Measurements from ENCODE around the gene ZNF629.

The ZNF629 gene

DNA sequence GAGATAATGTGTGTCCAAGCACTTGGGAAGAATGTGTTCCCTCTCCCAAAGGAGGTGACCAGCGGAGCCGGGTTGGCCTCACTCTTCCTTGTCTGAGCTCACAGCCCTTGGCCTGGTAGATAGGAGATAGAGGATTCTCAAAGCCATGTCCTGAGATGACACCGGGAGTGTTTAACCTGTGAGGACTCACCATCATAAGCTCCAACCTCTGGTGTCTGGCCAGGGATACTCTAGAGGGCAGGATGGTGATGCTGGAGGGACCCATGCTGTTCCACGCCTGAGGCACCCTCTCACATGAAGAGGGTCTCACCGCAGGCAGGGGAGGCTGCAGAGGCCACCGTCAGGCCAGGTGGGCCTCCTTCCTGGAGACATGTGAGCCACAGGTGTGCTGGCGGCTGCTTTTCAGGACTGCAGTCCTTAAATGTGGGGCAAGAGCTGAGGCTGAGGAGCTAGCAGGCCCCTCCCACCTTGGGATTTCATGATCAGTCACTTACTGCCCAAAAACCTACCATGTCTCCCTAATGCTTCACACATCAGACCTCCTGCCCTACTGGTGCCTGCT, 6.6 kb upstream of the ZNF629 start:
- no peak for DNase-seq
- in situ Hi-C loops (cut with HindIII; ENCODE audit: low pct_ligation_motif_present, low pct_unique_long_range_greater_than_20kb, low sequenced_read_pairs), result loop anchor here (25.0 kb wide), 1 partner anchor 94 kb away; the partner anchor contains the start of genes BCL7C and CTF1

DNA sequence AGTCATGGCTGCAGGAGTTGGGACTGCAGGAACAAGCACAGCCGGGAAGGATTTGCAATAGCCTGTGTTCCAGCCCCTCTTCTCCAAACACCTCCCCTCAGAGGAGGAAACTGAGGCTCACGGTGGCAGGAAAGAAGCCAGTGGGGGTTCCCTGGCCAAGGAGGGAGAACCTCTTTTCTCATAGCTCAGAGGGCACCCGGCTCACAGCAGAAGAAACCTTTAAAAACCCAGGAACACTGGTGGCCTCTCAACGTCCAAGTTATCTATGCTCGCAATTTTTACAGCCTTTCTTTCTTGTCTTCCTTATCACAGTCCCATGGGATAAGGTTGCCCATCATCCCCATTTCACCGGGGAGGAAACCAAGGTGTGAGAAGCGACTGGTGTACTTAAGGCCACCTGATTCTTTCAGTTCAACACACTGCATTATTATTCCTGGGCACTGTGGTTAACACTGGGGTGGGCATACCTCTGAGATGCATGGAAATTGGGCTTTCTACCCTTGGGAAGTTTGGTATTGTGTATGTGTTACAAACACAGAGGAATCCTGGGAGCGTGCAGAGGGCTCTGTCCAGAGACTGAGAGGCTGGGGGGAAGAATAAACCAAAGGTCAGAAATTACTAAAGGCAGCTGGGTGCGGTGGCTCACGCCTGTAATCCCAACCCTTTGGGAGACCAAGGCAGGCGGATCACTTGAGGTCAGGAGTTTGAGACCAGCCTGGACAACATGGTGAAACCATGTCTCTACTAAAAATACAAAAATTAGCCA, 791 bp upstream of the ZNF629 start:
- DNase-seq, result no peak
- in situ Hi-C loops (cut with HindIII; ENCODE audit: low pct_ligation_motif_present, low pct_unique_long_range_greater_than_20kb, low sequenced_read_pairs), result loop anchor here (25.0 kb wide), 1 partner anchor 100 kb away; the partner anchor contains the start of genes BCL7C and CTF1

DNA sequence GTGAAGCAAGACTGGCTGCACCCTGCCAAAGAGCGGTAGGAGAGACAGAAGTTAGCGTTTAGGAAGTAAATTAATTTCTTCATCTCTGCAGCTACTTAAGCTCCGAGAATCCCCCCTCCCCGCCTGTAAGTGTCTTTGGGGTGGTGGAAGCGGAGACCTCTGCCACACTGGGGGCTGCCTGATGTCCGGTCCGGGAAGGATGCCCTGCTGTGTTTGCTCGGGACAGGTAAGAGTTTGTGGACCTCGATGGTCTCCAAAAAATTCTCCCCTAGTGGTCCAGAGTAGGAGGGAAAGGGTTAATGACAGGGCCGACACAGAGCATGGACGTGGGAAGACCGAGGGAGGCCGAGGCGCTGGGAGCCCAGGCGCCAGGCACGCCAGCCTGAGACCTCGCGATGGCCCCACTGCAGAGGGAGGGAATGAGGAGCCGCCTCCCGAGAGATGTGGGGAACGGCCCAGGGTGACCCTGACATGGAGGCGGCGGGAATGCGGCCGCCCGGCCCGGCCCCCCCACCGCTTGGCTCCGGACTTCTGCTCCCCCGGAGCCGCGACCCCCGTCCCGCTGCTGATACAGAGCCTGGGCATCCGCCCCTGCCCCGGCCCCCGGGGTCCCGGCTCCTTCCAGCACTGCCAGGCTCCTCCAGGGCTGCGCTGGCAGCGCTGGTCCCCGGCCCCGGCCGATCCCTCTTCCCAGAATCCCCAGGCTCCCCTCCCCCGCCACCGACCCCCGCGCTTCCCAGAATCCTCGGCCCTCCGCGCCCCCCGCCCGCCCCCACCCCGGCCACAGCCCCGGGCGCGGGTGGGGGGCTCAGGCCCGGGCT, 680 bp downstream of the ZNF629 start:
- in situ Hi-C loops (cut with HindIII; ENCODE audit: low pct_ligation_motif_present, low pct_unique_long_range_greater_than_20kb, low sequenced_read_pairs), result loop anchor here (25.0 kb wide), 1 partner anchor 101 kb away; the partner anchor contains the start of genes BCL7C and CTF1
- DNase-seq, result peak; percentile 73

DNA sequence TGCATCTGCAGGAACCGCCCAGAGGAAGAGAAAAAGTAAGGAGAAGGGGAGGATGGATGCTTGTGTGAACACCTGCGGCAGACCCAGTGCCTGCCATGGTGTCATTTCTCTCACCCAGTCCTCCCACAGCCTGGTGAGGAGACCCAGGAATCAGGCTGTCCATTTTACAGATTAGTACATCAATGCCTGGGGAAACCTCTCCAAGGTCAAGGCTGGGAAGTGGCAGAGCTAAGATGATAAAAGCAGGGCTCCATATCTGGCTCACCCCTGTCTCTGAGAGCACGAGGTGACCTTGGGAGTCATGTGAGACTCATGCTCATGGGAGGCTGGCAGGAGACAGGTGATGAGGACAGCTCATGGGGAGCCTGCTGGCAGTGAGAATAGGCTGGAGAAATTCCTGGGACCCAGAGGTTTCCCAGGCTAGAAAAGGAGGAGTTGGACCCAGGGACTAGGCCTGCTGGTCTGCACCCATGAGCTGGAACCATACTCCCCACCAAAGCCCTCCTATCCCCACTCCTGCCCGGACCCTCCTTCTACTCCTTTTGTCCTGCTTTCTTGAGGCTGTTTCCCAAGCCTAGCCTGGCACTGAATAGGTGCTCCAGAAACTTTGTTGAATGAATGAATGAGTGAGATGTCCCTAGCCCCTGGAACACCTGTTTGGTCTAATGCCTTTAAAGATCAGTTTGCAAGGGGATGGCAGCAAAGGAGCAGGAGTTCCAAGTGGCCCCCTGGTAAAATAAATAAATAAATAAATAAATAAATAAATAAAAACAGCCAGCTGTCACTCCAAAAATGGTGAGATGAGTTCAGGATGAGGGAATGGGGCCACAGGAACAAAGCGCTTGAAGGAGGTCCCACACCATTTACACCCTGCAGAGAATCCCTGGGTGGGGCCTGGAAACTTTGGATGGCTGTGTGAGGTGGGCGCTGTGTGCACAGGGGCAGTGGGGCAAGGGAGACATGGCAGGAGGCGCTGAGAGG, 1.6 kb downstream of the ZNF629 start:
- no peak for DNase-seq
- in situ Hi-C loops (cut with HindIII; ENCODE audit: low pct_ligation_motif_present, low pct_unique_long_range_greater_than_20kb, low sequenced_read_pairs), result loop anchor here (25.0 kb wide), 1 partner anchor 102 kb away; the partner anchor contains the start of genes BCL7C and CTF1

DNA sequence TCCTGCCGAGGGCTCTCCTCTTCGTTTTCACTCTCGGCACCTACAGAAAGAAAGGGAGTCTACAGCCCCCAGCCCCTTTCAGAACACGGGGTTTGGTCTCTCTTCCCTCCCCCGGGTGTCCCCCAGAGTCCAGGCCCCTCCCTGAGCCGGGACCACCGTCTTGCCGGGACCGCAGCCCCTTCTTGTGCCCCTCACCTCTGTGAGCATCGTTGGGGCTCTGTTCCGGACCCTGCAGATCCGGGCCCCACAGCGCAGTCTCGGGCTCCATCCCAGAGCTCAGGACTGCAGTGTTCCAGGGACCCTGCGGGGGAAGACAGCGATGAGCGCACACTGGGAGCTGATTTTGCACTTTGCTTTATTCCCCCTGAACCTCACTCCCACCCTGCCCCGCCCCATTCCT, 2.8 kb downstream of the ZNF629 start:
- in situ Hi-C loops (cut with HindIII; ENCODE audit: low pct_ligation_motif_present, low pct_unique_long_range_greater_than_20kb, low sequenced_read_pairs), result loop anchor here (25.0 kb wide), 1 partner anchor 103 kb away; the partner anchor contains the start of genes BCL7C and CTF1
- DNase-seq, result no peak

DNA sequence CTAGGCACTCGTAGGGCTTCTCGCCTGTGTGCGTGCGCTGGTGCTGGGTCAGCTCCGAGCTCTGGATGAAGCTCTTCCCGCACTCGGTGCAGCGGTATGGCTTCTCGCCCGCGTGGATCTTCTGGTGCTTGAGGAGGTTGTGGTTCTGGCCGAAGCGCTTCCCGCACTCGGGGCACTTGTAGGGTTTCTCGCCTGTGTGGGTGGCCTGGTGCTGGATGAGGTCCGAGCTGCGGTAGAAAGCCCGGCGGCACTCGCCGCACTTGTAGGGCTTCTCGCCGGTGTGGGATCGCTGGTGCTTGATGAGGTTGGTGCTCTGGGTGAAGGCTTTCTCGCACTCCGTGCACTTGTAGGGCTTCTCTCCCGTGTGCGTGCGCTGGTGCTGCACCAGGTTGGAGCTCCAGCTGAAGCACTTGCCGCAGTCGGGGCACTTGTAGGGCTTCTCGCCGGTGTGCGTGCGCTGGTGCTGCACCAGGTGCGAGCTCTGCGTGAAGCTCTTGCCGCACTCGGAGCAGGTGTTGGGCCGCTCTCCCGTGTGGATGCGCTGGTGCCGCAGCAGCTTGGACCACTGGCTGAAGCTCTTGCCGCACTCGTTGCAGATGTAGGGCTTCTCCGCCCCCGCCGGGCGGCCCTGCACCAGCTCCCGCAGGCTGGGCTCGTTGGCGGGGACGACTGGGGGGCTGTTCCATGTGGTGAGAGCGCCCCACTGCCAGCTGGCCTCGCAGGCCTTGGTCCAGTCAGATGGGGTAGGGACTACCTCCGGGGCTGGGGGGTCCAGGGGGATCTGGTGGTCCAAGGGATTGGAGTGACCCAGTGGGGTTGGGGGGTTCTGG, 3.5 kb downstream of the ZNF629 start:
- in situ Hi-C loops (cut with HindIII; ENCODE audit: low pct_ligation_motif_present, low pct_unique_long_range_greater_than_20kb, low sequenced_read_pairs), result loop anchor here (25.0 kb wide), 1 partner anchor 104 kb away; the partner anchor contains the start of genes BCL7C and CTF1
- DNase-seq, result no peak

DNA sequence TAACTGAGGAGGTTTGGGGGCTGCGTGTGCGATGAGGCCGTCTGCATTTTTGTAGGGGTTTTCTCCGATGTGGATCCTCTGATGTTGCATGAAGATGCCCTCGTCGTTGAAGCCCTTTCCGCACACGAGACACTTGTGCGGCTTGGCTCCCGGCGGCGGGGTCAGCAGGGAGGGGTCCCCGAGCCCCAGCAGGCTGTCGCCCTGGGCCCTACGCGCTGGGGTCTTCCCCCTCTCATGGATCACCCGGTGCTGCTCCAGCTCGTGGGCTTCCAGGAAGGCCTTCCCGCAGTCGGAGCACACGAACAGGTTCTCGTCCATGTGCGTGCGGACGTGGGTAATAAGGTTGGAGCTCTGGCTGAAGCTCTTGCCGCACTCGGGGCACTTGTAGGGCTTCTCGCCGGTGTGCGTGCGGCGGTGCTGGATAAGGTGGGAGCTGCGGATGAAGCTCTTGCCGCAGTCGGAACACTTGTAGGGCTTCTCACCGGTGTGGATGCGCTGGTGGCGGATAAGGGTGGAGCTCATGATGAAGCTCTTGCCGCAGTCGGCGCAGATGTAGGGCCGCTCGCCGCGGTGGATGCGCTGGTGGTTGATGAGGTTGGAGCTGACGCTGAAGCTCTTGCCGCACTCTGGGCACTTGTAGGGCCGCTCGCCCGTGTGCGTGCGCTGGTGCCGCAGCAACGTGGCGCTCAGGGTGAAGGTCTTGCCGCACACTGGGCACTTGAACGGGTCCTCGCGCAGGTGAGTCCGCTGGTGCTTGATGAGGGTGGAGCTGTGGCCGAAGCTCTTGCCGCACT, 4.3 kb downstream of the ZNF629 start:
- no peak for DNase-seq
- in situ Hi-C loops (cut with HindIII; ENCODE audit: low pct_ligation_motif_present, low pct_unique_long_range_greater_than_20kb, low sequenced_read_pairs), result loop anchor here (25.0 kb wide), 1 partner anchor 105 kb away; the partner anchor contains the start of genes BCL7C and CTF1

DNA sequence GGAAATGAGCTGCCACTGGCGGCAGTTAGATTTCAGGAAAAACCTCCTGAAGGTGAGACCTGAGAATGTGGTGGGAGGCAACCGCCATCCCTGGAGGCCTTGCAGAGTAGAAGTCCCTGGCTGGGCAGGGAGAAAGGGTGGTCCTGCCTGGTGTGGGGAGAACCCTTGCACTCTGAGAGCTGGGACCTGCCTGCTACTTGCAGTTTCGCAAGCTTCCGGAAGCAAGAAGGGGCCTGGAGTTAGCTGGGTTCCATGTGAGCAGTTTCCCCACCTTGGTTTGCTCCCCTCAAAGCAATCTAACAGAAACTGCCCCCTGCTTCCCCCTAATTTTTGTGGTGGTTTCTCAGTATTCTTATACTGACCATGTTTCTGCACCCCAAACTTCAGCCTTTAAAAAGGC, 6.5 kb downstream of the ZNF629 start:
- no peak for DNase-seq
- in situ Hi-C loops (cut with HindIII; ENCODE audit: low pct_ligation_motif_present, low pct_unique_long_range_greater_than_20kb, low sequenced_read_pairs), result loop anchor here (25.0 kb wide), 1 partner anchor 107 kb away; the partner anchor contains the start of genes BCL7C and CTF1

DNA sequence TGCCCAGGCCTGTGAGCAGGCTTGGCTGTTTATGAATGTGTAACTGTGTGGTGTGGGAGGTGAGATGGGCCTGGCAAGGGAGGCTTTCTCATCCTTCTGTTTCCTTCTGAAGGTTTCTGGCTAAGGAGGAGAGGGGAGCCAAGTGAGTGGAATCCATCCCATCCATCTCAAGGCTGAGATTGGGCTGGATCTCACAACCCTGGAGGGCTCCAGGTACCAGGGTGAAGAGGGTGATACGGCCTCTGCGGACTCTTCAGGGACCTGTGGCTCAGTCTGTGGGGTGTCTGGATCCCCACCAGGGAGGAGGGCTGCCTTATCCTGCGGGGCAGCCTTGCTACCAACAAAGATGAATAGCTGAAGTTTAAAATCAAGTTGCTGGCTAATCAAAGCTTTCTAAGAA, 7.0 kb downstream of the ZNF629 start:
- DNase-seq, result no peak
- in situ Hi-C loops (cut with HindIII; ENCODE audit: low pct_ligation_motif_present, low pct_unique_long_range_greater_than_20kb, low sequenced_read_pairs), result loop anchor here (25.0 kb wide), 1 partner anchor 107 kb away; the partner anchor contains the start of genes BCL7C and CTF1

DNA sequence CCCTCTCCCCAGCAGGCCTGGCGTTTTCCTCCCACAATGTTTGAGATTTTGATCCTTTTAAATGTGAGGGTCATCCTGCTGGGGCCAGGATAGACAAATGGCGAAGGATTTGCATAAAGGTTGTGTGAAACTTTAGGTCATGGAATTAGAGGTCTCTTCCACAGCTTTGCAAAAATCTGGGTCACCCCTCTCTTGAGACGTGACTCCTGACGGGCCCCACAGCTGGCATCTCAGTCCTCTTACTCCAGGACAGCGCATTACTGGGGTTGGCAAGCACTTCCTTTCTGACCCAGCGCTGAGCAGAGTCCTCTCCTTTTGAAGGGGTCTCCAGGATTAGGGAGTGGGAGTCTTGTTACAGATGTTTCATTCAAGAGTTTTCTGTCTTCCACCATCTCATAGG, 7.4 kb downstream of the ZNF629 start:
- no peak for DNase-seq
- in situ Hi-C loops (cut with HindIII; ENCODE audit: low pct_ligation_motif_present, low pct_unique_long_range_greater_than_20kb, low sequenced_read_pairs), result loop anchor here (25.0 kb wide), 1 partner anchor 108 kb away; the partner anchor contains the start of genes BCL7C and CTF1

DNA sequence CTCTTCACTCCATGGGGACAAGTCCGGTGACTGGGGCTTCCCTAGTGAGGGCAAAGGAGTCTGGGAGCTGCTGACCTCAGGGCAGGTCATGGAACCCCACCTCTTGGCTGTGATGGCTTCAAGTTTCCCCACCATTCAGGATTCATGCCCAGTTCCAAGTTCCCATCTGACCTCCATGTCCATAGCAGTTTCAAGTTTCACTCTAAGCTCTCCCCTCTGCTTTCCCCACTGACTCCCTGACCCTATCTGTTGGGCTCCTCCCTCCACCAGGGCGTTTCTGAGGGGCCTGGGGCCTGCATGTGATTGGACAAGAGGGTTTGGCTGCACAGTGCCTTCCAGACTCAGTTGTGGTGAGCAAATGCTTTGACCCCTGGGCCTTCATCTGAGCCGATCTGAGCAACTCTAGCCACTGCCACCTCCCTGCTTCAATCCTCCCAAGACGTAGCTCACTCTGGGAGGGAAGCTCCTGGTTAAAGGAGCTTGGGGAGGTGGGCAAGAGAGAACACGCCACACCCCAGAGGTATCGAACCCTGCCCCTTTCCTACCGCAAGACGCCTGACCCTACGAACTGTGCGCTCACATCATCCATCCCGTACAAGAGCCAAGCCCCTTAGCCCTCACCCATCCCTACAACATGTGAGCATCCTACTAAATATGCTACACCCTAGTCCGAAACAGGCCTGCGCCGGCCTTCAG, 8.3 kb downstream of the ZNF629 start:
- DNase-seq, result no peak
- in situ Hi-C loops (cut with HindIII; ENCODE audit: low pct_ligation_motif_present, low pct_unique_long_range_greater_than_20kb, low sequenced_read_pairs), result loop anchor here (25.0 kb wide), 1 partner anchor 109 kb away; the partner anchor contains the start of genes BCL7C and CTF1

DNA sequence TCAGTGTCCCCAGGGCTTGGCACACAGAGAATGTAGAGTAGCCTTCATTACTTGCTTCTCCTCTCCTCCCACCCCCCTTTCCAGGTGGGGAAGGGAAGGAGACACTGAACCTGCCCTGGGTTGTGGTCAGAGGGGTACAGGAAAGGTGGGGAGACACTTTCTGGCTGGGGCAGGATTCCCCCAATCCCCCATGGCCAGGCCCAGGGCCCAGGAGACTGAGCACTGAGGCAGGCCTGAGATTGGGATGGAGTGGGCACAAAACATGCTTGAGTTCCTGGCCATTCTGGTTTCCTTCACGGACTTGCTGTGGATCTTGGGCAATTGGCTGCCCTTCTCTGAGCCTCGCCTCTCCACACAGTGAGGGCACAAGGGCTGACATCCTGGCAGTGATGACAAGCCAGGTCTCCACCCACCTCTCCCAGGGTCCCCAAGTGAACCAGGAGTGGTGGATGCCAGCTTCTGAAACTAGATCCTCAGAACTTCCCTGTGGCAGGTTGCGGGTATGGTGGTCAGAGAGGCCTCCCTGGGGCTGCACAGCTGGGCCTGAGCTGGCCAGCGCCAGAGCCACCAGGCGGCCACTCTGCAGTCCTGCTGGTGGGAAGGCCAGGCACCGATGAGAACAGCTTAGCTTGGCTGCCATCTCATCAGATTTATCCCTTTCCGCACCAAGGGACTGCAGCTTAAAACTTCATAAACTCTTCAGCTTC, 9.3 kb downstream of the ZNF629 start:
- no peak for DNase-seq
- in situ Hi-C loops (cut with HindIII; ENCODE audit: low pct_ligation_motif_present, low pct_unique_long_range_greater_than_20kb, low sequenced_read_pairs), result loop anchor here (25.0 kb wide), 1 partner anchor 110 kb away; the partner anchor contains the start of genes BCL7C and CTF1

DNA sequence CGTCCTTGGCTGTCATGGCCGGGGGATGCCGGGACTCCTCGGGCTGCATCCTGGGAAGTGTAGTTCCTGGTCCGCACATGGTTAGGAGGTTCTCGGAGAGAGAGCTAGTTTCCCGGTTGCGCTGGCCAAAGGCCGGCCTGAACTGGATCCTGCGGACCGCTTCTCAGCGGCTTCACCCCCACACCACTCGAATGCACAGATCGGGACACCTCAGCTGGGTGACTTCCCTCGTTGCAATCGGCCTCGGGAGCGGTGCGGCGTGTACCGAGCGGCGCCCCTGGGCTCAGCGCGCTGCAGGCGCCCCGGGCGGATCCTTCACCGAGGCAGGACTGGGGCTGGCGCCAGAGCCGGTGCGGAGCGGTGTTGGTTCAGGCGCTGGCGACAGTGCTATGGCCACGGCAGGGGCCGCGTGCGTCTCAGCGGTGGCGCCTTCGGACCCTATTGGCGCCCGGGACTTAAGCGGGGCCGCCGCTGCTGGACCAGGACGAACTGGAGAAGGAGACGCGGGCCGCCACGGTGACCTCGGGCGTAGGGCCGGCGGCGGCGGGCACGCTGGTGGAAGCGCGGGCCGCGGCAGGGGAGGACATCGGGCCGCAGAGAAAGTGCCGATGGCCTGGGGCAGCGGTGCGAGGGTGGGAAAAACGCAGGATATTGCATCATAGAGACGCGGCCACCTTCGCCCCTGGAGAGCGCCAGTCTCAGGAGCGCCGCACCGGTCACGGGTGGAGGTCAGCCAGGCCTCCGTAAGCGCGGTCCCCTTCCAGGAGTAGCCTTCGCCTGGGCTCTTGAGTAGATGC, 11.4 kb downstream of the ZNF629 start:
- peak; percentile 88 for DNase-seq
- in situ Hi-C loops (cut with HindIII; ENCODE audit: low pct_ligation_motif_present, low pct_unique_long_range_greater_than_20kb, low sequenced_read_pairs), result loop anchor here (25.0 kb wide), 1 partner anchor 112 kb away; the partner anchor contains the start of genes BCL7C and CTF1

DNA sequence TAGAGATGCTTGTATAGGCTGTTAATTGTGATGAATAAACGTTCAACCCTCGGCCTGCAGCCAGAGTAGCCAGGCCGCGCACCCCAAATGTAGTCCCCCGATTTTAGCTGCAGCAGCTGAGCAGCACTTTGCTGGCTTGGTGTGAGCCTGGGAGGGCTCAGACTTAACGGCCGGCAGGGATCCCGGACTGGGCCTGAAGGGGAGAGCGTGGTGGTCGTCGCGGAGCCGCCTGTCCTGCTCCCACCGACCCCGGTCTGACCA, 11.9 kb downstream of the ZNF629 start:
- DNase-seq, result no peak
- in situ Hi-C loops (cut with HindIII; ENCODE audit: low pct_ligation_motif_present, low pct_unique_long_range_greater_than_20kb, low sequenced_read_pairs), result loop anchor here (25.0 kb wide), 1 partner anchor 112 kb away; the partner anchor contains the start of genes BCL7C and CTF1
